A172 (cell line): ENCODE results near the gene STIM2. TPM values are rescaled to one million over a fixed set of nuclear protein-coding genes. Genes with fewer than 3 reads are reported as not detected.
"Not testable (repeated sequence)": the region's sequence is repeated elsewhere in the genome, so short reads cannot be mapped to it uniquely, and the experiment has no call there.

Source experiments
- DNase-seq: peaks from one replicate; pipeline ENCODE4 v3.0.0-alpha.2; 2015; ENCODE audit warnings: low spot score
- total RNA-seq: library from RNA; depleted of rRNA; stranded (reverse); fragments of >200 nt; shearing (Covaris generic); gene quantifications from 2 replicates; pipeline ENCODE4 v1.2.3, GENCODE V29; 2014

The STIM2 gene
- total RNA-seq, 1 experiment from 2014 or later: 10.0 TPM

DNA sequence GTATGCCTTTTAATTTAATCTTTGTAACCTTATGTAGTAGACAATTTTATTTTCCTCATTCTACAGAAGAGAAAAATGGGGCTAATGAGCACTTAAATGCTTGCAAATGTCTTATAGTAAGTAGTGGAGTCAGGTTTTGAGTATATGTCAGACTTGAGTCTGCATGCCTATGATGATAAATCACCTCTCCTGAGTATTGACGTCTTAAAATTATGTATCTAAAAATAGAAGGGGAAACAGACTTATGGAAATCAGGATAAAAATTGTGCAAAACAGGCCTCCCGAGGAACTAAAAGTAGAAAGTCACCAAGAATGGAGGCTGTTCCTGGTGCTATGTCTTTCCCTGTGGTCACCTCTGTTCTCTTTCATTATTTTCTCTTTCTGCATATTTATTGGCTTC lies 92.7 kb downstream of the STIM2 start:
- no peak for DNase-seq

DNA sequence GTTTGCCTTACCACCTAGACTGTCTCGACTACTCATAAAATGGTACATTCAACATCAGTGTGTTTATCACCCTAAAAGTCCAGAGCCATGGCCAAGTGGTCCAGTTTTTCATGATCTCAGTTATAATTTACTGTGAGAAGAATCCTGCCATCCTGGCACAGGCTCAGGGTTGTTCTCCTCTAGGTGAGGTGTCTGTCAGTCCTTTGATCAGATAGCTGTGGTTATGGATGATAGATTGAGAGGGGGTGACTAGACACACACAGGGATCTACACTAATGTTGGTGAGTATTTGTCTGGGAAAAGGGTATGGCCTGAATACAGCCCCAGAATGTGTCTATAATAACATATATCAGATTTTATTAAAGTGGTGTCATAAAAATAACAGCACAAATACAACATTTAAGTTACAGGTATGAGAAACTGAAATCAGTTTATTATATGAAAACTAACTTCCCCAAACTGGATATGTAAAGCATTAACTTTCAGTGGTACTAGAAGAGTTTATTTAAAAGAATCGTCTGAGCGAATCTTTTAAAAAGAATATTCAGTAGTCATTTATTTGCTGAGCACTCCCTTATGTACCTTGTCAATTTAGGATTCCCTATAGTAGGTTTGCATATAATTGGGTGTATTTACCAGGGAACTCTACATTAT lies 93.3 kb downstream of the STIM2 start:
- no peak for DNase-seq

DNA sequence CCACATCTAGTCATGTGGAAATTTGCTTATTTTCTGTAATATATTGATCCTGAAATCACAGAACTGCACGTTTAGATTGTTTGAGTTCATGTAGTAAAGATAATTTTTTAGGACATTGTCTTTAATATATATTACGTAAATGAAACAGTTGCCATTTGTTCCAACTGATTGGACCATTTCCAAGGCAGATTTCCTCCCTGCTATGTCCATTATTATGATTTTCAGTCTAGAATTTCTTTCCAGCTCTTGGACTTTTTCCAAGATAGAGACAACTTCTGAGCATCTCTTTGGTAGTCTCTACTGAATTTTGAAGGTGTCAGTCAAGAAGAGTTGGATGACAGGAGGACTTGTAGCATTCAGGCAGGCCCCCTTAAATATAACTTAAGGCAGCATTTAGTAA lies 94.6 kb downstream of the STIM2 start:
- no peak for DNase-seq

DNA sequence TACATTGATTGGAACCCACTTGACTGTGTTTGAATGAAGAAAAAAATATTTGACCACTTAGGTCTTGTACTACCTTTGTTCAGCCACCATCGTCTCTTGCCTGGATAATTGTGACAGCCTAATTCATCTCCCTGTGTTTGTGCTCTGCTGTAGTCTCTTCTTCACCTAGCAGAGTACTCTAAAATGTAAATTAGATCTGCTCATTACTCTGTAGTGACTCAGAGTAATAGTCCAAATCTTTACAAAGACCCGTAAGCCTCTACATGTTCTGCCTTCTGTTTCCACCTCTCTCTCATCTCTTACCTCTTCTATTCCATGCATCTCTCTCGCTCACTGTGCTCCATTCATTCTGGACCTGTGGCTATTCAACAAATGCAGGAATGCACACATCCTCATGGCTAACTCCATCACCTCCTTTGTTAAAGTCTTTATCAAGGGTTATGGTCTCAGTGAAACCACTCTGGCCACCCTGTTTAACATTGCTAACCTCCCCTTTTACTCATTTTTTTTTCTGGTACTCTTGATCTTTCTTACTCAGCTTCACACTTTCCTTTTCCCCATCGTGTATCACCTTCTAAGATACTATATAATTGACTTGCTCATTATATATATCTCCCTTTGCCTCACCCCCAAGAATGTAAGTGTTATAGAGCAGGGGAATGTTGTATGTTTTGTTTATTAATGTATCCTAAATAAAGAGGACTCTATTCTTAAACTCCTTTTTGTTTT lies 98.4 kb downstream of the STIM2 start:
- no peak for DNase-seq

DNA sequence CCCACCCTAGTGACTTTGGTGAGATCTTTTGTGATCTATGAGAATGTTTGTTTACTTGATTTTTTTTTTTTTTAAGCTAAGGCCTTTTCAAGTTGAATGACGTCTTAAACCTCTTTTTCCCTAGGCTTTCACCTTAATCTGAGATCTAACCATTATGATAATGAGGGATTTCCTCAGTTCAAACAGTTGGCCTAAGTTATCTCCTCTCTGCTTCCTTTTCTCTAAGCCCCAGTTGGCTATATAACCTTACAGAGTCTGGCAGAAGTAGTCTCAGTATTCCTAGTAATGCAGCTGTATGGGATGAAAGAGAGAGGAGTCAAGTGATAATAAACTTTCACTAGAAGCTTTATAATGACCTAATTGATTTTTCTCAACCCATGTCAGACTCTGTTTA lies 99.0 kb downstream of the STIM2 start:
- no peak for DNase-seq

DNA sequence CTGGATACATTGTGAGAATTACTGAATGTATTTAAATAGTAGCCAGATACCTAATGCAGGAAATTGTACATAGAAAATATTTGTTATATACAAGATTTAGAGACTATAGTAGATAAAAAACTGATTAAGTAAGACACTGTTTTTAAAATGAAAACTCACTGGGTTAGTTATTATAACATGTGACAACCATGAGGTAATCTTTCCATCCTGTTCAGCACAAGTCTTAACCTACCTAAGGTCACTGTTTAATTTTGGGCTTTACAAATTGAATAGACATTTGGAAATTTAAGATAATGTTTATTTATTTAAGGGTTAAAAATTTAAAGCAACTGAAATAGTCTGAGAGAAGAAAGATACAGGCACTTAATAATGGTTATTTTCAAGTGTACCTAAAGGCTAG lies 102.1 kb downstream of the STIM2 start:
- DNase-seq: no peak

DNA sequence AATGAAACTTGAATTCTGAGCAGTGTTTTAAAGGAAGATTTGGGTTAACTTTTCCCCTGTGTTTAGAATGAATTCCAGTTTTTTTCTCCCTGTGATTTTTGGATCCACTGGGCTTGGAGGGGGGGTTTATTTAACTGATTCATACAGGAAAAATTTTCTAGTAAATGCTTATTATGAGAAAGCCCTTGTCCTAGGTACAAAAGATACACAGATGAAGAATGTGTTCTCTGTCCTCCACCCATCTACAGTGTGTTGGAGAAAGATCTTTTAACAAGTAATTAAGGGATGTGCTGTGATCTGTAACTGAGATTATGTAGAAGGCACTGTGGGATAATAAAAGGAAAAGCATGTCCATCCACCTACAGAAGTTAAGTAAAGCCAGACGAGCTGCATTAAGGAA lies 103.9 kb downstream of the STIM2 start:
- DNase-seq: no peak

DNA sequence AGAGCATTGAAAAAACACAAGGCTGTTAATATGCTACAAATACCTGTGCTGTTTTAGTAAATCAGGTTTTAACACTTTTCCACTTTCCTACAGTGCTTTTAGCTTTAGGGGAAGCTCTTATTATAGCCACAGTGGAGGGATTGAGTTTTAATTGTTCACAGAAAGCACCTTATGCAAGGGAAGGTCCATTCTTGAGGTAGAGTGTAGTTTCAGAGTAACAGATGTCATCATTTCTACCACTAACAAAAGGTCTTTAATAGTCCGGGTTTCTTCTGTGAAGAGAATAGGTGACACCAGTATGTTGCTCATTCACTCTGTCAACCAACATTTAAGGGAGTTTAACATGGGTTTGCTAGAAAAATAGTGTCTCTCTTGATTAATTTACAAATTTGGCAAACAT lies 104.4 kb downstream of the STIM2 start:
- no peak for DNase-seq

DNA sequence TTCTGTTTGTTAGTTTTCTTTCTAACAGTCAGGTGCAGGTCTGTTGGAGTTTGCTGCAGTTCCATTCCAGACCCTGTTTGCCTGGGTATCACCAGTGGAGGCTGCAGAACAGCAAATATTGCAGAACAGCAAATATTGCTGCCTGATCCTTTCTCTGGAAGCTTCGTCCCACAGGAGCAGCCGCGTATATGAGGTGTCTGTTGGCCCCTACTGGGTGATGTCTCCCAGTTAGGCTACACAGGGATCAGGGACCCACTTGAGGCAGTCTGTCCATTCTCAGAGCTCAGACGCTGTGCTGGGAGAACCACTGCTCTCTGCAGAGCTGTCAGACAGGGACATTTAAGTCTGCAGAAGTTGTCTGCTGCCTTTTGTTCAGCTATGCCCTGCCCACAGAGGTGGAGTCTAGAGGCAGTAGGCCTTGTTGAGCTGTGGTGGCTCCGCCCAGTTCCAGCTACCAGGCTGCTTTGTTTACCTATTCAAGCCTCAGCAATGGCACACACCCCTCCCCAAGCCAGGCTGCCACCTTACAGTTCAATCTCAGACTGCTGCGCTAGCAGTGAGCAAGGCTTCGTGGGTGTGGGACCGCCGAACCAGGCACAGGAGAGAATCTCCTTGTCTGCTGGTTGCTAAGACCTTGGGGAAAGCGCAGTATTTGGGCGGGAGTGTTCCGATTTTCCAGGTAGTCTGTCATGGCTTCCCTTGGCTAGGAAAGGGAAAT lies 115.0 kb downstream of the STIM2 start:
- DNase-seq: not testable (repeated sequence)

DNA sequence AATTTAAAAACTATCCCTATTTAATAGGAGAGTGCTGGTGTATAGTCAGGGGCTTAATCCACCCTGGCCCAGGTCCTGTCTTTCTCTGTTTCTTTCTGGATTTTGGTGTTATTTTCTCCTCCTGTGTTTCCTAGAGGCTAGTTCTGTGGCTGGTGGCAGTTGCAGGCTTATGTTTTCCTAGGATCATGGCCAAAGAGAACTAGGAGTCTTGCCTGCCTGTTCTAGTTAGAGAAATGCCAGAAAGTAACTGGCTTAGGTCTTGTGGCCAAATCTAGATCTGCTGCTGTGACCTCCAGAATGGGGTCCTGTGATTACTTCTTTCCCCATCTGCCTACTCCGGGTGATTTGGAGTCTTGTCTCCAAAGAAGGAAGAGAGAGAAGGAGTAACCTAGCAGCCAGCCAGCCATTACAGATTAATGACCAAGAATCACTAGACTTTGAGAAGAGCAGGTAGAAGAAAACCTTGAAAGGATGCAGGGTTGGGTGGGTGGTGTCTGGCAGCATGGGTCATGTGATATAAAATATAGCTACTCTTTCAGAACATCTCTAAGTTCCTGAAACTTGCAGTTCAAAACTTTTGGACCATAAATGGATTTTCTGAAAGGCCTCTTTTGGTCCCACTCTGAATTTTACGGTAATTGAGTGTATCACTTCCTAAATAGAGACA lies 117.9 kb downstream of the STIM2 start:
- no peak for DNase-seq

DNA sequence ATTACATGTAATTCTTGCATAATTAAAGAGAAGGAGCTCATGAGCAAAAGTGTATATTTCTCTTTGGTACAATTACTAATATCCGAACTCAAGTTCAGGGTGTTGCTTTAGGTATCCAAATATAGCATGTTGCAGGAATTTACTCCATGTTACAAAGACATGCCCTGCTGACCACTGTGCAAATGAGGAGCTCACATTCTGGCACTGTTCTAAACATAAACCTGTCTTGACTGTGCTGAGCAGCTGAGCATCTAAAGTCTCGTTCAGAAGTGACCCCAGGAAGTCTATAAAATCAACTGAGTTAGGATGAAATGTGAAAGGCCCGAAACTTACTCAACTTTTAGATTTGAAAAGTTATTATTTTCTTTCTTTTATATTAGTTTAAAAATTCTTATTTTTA lies 124.3 kb downstream of the STIM2 start:
- no peak for DNase-seq

DNA sequence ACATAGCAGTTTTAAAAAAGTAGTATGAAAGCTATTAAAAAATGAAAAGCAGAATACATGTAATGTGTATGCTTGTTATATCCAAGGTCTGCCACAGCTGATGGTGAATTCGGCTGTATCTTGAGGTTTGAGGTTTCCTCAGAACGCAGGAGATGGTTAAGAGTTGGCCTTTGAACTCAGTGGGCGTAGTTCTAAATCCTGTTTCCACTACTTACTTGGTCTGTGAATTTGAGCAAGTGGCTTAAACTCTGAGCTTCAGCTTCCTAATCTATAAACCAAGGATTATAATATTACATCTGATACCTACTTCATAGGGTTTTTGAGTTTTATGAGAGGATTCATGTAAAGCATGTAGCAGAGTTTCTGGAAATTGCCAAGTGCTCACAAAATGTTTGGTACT lies 125.2 kb downstream of the STIM2 start:
- DNase-seq: no peak

DNA sequence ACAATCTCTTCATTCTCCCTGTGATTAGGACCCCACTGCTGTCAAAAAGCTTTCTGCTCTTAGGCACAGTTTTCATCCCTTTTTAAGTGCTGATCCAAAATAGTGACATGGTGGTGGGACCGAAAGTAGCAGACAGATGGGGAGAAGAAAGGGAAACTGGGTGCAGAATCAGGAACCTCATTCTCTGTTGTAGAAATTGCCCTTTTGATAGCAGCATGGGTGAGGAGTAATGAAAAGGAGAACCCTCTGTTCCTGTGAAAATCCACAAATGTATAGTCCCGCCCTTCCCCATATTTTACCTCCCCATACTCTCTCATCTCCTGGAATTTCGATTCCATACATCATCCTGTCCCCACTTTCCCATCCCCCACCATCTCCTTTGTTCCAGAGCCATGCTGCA lies 126.5 kb downstream of the STIM2 start:
- no peak for DNase-seq

DNA sequence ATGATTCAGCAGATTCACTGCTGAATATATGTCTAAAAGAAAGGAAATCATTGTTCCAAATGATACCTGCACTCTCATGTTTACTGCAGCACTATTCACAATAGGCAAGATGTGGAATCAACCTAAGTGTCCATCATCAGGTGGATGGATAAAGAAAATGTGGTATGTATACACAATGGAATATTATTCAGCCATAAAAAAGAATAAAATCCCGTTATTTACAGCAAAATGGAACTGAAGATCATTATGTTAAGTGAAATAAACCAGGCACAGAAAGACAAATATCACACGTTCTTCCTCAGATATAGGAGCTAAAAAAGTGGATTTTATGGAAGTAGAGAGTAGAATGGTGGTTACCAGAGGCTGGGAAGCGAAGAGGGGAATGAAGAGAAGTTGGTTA lies 130.4 kb downstream of the STIM2 start:
- no peak for DNase-seq

DNA sequence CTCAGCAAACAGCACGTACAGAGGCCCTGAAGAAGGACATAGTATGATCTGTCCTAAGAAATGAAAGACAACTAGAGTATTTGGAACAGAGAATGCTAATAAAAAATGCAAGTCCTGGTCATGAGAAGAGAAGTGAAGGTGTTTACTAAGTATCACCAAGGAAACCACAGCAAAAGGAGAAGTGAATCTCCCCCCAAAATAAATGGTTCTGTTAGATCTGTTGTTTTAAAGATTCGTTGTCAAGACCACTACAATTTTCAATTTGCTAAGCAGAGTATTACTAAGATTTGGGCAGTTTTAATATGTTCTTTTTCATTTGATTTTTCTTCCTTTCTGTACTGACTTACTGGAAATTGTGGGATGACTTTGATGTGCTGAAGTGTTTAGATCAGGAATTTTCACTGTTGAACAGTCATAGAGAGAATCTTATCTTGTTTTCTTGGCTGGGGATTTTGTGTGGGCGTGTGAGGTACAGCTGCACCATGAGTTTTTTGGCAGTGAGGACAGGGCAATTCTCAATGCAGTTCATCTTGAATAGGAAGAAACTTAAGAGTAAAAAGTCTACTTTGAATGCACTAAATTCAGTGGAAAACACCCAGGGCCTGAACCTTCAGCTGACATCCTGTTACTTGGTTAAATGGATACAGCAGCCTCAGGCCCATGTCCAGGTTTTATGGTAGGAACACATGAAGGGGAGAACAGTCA lies 132.2 kb downstream of the STIM2 start:
- DNase-seq: no peak

DNA sequence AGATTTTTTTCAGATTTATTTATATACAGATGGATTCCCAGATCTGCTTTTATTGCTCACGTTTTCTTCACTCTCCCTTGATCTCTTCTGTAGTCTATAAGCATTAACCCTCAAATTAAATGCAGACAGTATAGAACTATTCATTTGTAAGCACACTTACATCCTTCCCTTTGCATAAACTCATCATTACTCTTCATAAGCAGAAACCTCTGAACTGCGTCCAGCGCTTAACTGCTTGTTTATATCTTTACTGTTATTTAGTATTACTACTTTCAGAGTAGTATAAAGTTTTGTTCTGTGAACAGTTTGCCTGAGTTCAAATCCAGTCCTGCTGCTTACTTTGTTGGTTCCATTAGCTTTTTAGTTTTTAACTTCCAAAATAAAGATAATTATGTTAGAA lies 132.9 kb downstream of the STIM2 start:
- no peak for DNase-seq

DNA sequence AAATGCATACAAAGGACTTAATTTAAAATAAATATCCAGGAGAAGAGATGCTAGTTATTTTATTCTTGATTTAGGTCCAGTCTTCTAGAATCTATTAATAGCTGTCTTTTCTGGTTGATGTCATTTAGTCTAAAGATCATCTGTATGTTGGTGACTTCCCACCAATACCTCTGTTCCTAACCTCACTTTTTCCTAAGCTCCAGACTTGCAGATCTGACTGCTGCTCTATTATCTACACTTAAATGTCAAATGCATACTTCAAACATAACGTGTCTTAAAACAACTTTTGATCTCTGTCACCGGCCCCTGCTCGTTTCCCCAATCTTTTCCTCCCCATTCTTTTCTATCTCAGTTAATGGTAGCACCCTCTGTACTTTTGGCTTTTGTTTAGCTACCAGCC lies 133.3 kb downstream of the STIM2 start:
- no peak for DNase-seq

DNA sequence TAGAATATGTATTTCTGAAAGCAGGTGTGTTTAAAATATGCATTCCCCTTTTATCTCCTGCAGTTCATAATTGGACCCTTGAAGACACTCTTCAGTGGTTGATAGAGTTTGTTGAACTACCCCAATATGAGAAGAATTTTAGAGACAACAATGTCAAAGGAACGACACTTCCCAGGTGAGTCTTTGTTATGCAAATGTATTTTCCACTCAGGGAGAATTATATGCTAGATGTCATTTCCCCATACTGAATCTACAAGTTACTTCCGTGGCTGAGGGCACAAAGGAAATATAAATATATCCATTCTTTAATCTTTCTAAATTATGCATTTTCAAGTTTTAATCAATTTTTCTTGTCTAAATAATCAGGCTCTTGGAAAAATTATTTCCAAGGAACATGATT lies 134.7 kb downstream of the STIM2 start:
- no peak for DNase-seq

DNA sequence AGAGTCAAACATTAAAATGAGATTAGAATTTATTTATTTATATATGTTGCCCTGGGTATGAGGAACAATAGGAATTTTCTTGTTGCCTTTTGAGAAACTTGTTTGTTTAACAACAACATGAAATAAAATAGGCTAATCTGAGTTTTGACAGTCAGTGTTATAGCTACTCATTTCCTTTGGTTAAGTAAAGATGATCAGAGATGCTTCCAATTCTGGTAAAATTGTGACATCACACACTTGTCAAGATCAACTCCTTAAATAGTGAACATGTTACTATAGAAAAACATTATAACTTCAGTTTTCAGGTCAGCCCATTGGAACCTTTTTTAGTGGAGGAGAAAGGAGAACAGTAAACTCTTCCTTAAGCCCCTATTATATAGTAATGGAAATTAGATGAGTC lies 136.1 kb downstream of the STIM2 start:
- no peak for DNase-seq

DNA sequence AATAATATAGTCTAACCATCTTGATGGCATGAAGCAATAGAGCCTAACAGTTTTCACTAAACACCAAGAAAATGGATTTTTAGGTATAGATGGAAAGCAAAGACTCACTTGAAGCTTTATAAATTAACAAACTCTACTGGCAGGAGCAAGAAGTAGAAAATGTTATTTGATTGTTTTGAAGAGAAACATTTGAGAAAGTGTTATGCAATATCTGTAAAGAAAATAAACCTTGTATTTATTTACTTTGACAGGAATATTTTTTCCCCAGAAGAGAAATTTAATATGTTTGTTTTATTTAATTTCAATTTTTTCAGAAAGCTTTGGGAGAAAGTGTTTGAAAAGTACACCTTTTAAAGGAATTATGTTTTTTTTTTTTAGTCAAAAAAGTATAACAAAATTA lies 139.0 kb downstream of the STIM2 start:
- DNase-seq: no peak

DNA sequence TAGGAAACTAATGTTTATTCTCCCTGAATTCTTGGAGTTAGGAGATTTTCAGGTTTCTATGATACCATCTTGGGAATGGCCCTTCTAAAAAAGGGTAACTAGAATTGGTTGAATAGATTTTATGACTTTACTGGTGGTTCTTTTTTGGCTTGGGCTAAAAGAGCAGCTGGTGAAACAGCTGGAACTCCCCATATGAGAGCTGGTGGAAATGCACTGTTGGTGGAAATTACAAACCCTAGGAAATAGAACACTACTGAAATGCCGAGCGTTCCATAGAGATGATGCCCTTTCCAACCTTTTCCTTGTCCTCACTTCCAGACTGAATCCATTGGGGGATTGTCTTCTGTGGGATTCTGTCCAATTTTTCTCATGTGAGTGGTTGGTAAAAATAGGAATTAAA lies 139.5 kb downstream of the STIM2 start:
- DNase-seq: no peak

DNA sequence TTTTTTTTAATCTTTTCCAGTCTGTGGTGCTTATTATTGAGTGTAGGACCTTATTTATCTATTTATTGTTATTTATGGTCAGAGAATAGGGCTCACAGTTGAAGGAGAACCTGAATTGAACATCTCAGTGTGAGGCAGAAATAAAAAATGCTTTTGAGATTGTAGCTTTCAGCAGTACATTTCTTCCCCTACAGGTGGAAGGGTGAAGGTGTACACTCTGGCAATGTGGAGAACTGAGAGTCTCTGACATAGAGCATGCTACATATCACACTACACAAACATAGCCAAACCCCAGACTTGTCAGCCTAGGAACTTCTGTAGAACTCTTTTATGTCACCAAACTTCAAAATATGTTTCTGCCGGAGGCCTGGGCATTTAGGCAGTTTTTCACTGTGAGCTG lies 140.2 kb downstream of the STIM2 start:
- DNase-seq: no peak
